Fibroblast of lung (primary cell): Measurements from ENCODE around the gene ONECUT1. TPM values are rescaled to one million over a fixed set of nuclear protein-coding genes. Genes with fewer than 3 reads are reported as not detected.

ENCODE experiments used
- DNase-seq, 2 donors: peaks; one replicate each; pipeline versions ENCODE4 v3.0.0 to v3.0.0-alpha.2; 2010; ENCODE audit warnings: low read depth in 2 of 2
- H2AFZ ChIP-seq: 2 replicates; pipeline ENCODE4 v1.5.1; 2012; ENCODE audit warnings: low read length, control low read depth, inconsistent platforms
- H3K27ac ChIP-seq: 2 replicates; pipeline ENCODE4 v1.5.1; 2011; ENCODE audit warnings: low read length, control low read depth; ENCODE audit not compliant: insufficient read depth
- H3K27me3 ChIP-seq: 2 replicates; pipeline ENCODE4 v1.5.1; 2011; ENCODE audit warnings: mild to moderate bottlenecking, low read length; ENCODE audit not compliant: control insufficient read depth, insufficient read depth
- H3K36me3 ChIP-seq: 2 replicates; pipeline ENCODE4 v1.5.1; 2011; ENCODE audit warnings: low read length; ENCODE audit not compliant: control insufficient read depth, insufficient read depth
- H3K4me1 ChIP-seq: 2 replicates; pipeline ENCODE4 v1.5.1; 2011; ENCODE audit warnings: low read length; ENCODE audit not compliant: control insufficient read depth, insufficient read depth; ENCODE audit errors: extremely low read depth
- H3K4me2 ChIP-seq: 2 replicates; pipeline ENCODE4 v1.5.1; 2011; ENCODE audit warnings: low read length, control low read depth; ENCODE audit not compliant: insufficient read depth; ENCODE audit errors: extremely low read depth
- H3K4me3 ChIP-seq, 4 experiments: fragments of 200-600 bp in 1 of 4; sonication (generic) in 1 of 4; replicated peaks in 1 of 4; 2 replicates each; pipeline ENCODE4 v1.5.1; 2011 to 2016; ENCODE audit warnings: low read length in 4 of 4, low read depth in 3 of 4, mild to moderate bottlenecking in 3 of 4, control low read depth in 2 of 4, inconsistent platforms in 1 of 4, mixed read lengths in 1 of 4; ENCODE audit not compliant: insufficient read depth in 1 of 4; ENCODE audit errors: control extremely low read depth in 1 of 4
- H3K79me2 ChIP-seq: 2 replicates; pipeline ENCODE4 v1.5.1; 2012; ENCODE audit warnings: mild to moderate bottlenecking, low read length, inconsistent platforms; ENCODE audit not compliant: control insufficient read depth, insufficient read depth
- H3K9ac ChIP-seq: 2 replicates; pipeline ENCODE4 v1.5.1; 2011; ENCODE audit warnings: mild to moderate bottlenecking, low read length, control low read depth; ENCODE audit not compliant: insufficient read depth
- H3K9me3 ChIP-seq: 2 replicates; pipeline ENCODE4 v1.5.1; 2012; ENCODE audit warnings: low read depth, low read length; ENCODE audit not compliant: control insufficient read depth, insufficient read depth
- H4K20me1 ChIP-seq: 2 replicates; pipeline ENCODE4 v1.5.1; 2011; ENCODE audit warnings: low read length; ENCODE audit not compliant: control insufficient read depth, insufficient read depth; ENCODE audit errors: extremely low read depth
- EZH2 ChIP-seq: IDR thresholded peaks from 2 replicates; pipeline ENCODE4 v1.5.1; 2012; ENCODE audit warnings: low read length, control low read depth, mild to moderate bottlenecking; ENCODE audit errors: missing control alignments
- polyA plus RNA-seq, 2 donors: library from polyadenylated mRNA; depleted of rRNA in 1 of 2; stranded (reverse) in 1 of 2; unstranded in 1 of 2; fragments of >200 nt; gene quantifications; 2 replicates each; pipeline ENCODE4 v1.2.1, GENCODE V29; 2011 to 2012; ENCODE audit warnings: missing spikeins in 1 of 2
- total RNA-seq: library from RNA; depleted of rRNA; stranded (reverse); fragments of >200 nt; gene quantifications from 2 replicates; pipeline ENCODE4 v1.2.1, GENCODE V29; 2014
- TF ChIP-seq, protein P1 (sequence below), 2 donors: IDR thresholded peaks in 1 of 2; conservative IDR thresholded peaks in 1 of 2; 1 replicate in 1 of 2; 2 replicates in 1 of 2; pipeline ENCODE4 v1.5.1; 2011 to 2012; ENCODE audit warnings: low read length in 2 of 2, control low read depth in 1 of 2, inconsistent platforms in 1 of 2, low read depth in 1 of 2, mild to moderate bottlenecking in 1 of 2

ONECUT1 gene
- total and polyA plus RNA-seq, 2 donors (not counting 1 experiment from before 2014, with no cell fraction given) = not detected

DNA sequence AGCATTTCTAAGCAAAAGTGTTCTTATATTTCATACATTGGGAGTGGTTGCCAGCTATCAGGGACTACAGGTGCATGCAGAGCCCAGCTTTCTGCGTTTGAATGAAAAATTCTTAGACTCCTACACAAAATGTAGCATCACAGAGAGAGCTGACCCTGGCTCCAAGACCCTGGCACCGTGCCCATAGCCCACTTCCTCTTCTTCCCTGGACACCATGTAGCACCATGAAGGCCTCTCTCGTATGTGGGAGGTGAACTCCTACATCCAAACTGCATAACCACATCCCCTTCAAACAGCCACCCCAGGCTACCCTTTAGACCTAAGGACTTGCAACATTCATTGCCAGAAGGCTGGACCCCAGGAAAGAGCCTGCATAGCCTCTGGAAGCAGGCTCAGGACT, 75.2 kb downstream of the ONECUT1 start:
- no peak overlapping the region for H3K4me3 ChIP-seq
- no peak overlapping the region for H3K27ac ChIP-seq
- H4K20me1 ChIP-seq = no peaks in the 10 kb centered on the region
- H2AFZ ChIP-seq = no peak overlapping the region
- TF ChIP-seq EZH2 = no peak
- no peaks in the 10 kb centered on the region for H3K9me3 ChIP-seq
- no peaks in the 10 kb centered on the region for H3K27me3 ChIP-seq
- H3K4me1 ChIP-seq = no peaks in the 10 kb centered on the region
- H3K79me2 ChIP-seq = no peaks in the 10 kb centered on the region
- no peak for DNase-seq
- no peak overlapping the region for H3K4me2 ChIP-seq
- no peaks in the 10 kb centered on the region for H3K36me3 ChIP-seq
- H3K9ac ChIP-seq = no peak overlapping the region

DNA sequence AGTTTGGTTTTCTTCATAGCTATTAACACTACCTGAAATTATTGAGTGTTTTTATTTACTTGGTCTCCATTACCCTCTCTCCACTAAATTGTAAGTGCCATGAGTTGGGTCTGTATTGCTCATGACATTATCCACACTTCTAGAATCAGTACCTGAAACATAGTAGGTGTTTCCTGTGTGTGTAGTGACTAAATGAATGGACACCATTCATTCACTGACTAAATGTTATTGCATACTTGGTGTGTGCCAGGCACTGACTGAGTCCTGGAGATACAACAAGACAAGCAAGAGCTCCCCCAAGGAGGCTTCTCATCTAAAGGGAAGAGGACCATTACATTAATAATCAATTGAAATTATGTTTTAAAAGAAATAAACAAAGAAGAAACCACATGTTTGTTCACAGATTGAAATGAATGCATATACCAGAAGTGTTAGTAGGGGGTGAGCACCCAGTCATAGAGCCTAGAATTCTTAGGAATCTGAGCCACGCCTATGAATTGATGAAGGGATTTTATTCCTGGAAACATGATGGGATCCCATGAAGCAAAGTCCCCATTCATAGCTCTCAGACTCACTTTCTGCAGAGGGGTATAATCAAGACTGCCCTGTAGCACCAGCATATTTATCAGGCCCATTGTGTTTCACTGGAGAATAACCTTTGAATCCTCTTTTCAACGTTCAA, 79.3 kb downstream of the ONECUT1 start:
- Histone ChIP-seq H4K20me1 (no peaks in the 10 kb centered on the region), H3K79me2 (no peaks in the 10 kb centered on the region), H2AFZ (no peak overlapping the region), H3K4me2 (no peak overlapping the region), H3K27ac (no peak overlapping the region), H3K27me3 (peaks cover 3% of the 10 kb centered on the region), H3K4me3 (no peak overlapping the region), H3K9ac (no peak overlapping the region), H3K4me1 (no peaks in the 10 kb centered on the region), H3K9me3 (no peaks in the 10 kb centered on the region), H3K36me3 (no peaks in the 10 kb centered on the region)
- TF ChIP-seq EZH2 = no peak
- TF ChIP-seq, protein P1, sequence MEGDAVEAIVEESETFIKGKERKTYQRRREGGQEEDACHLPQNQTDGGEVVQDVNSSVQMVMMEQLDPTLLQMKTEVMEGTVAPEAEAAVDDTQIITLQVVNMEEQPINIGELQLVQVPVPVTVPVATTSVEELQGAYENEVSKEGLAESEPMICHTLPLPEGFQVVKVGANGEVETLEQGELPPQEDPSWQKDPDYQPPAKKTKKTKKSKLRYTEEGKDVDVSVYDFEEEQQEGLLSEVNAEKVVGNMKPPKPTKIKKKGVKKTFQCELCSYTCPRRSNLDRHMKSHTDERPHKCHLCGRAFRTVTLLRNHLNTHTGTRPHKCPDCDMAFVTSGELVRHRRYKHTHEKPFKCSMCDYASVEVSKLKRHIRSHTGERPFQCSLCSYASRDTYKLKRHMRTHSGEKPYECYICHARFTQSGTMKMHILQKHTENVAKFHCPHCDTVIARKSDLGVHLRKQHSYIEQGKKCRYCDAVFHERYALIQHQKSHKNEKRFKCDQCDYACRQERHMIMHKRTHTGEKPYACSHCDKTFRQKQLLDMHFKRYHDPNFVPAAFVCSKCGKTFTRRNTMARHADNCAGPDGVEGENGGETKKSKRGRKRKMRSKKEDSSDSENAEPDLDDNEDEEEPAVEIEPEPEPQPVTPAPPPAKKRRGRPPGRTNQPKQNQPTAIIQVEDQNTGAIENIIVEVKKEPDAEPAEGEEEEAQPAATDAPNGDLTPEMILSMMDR (conservative IDR thresholded peaks at IDR 0.05 in 1 of 2, IDR thresholded peaks at IDR 0.05 in 1 of 2; ENCODE audit: low read depth in 1 of 2, low read length in 2 of 2) = no peak
- DNase-seq = no peak

DNA sequence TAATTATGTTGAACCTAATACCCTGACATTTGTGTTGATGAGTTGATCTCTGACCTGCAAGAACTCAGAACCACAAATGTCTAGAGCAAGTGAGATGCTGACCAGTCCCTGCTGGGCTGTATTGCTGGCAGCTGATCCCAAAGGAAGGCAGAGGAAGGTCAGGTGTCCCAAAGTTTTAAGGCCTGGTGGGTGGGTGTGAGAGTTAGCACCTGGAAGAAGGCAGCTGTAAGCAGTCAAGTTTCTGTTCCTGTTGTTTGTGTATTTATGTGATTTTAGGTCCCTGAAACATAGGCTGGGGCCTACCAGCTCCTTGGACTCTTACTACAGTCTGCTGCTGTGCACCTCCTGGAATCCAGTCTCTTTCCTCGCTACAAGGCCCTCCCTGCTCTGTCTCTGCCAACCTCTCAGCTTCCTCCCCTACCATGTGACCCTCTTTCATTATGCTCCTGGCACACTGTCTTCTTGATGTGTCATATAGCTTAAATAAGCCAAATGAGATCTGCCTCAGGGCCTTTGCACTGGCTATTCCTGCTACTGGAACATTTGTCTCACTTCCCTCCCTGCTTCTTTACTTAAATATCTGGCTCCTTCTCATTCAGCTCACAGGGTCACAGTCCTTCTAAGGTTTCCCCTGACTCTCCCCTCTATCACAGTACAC, 80.0 kb downstream of the ONECUT1 start:
- Histone ChIP-seq H3K27ac (no peak overlapping the region), H3K4me3 (no peak overlapping the region), H3K9me3 (no peaks in the 10 kb centered on the region), H4K20me1 (no peaks in the 10 kb centered on the region), H3K36me3 (no peaks in the 10 kb centered on the region), H2AFZ (no peak overlapping the region), H3K4me2 (no peak overlapping the region), H3K79me2 (no peaks in the 10 kb centered on the region), H3K27me3 (peaks cover 3% of the 10 kb centered on the region), H3K4me1 (no peaks in the 10 kb centered on the region), H3K9ac (no peak overlapping the region)
- no peak for DNase-seq
- TF ChIP-seq EZH2 = no peak
- TF ChIP-seq, protein P1 (conservative IDR thresholded peaks at IDR 0.05 in 1 of 2, IDR thresholded peaks at IDR 0.05 in 1 of 2; ENCODE audit: low read depth in 1 of 2, low read length in 2 of 2) = no peak
